Measurements from ENCODE around the gene IL17RD. TPM values are rescaled to one million over a fixed set of nuclear protein-coding genes. Genes with fewer than 3 reads are reported as not detected.

The IL17RD gene
- total and polyA plus RNA-seq, 11 donors, result 1.4 to 11.3 (median 5.4) TPM

GRCh38 chr3:57082481-57082880, 82.7 kb downstream of the IL17RD start:
- DNase-seq (no peak), ATAC-seq (no peak)
- Histone ChIP-seq H3K4me1 (peaks cover 0 to 18% (median 4%) of the 10 kb centered on the region in 12 donors), H3K27ac (no peak overlapping the region), H3K27me3 (peaks cover 0 to 18% (median 0%) of the 10 kb centered on the region in 9 donors), H3K9me3 (no peaks in the 10 kb centered on the region), H3K4me3 (no peak overlapping the region), H3K36me3 (no peaks in the 10 kb centered on the region)
- 90 to 97% (median 94%) methylated on average over 6 of the region's 6 CpGs for WGBS, 4 donors
- intact Hi-C loops (cut with DNase I), result no loop called here
- no peak for TF ChIP-seq CTCF (IDR thresholded peaks at IDR 0.05)
- TF ChIP-seq POLR2A (IDR thresholded peaks at IDR 0.05), result no peak

GRCh38 chr3:57081173-57081572, 84.0 kb downstream of the IL17RD start:
- no peak for ATAC-seq
- H3K4me1 ChIP-seq, result peaks cover 0 to 18% (median 4%) of the 10 kb centered on the region in 12 donors
- WGBS, 4 donors, result 49 to 86% (median 68%) methylated on average over 3 of the region's 3 CpGs

GRCh38 chr3:57080171-57080570, 85.0 kb downstream of the IL17RD start:
- Histone ChIP-seq H3K36me3 (no peaks in the 10 kb centered on the region), H3K4me3 (no peak overlapping the region), H3K4me1 (peaks cover 0 to 18% (median 4%) of the 10 kb centered on the region in 12 donors), H3K27me3 (peaks cover 0 to 21% (median 0%) of the 10 kb centered on the region in 9 donors), H3K27ac (no peak overlapping the region), H3K9me3 (no peaks in the 10 kb centered on the region)
- TF ChIP-seq POLR2A (IDR thresholded peaks at IDR 0.05), result no peak
- no peak for TF ChIP-seq CTCF (IDR thresholded peaks at IDR 0.05)
- intact Hi-C loops (cut with DNase I), result loop anchor here in 1 of 10 donors (2.0 kb wide), 1 partner anchor 87 kb away; no protein-coding TSS in a partner anchor
- 95 to 99% (median 97%) methylated on average over 4 of the region's 4 CpGs for WGBS, 4 donors
- DNase-seq (no peak), ATAC-seq (no peak)

More at GRCh38 chr3:57081173-57081572, 84.0 kb downstream of the IL17RD start:
- Histone ChIP-seq H3K36me3 (no peaks in the 10 kb centered on the region), H3K27me3 (peaks cover 0 to 21% (median 0%) of the 10 kb centered on the region in 9 donors), H3K27ac (no peak overlapping the region), H3K9me3 (no peaks in the 10 kb centered on the region), H3K4me3 (no peak overlapping the region)
- no peak for DNase-seq
- TF ChIP-seq CTCF (IDR thresholded peaks at IDR 0.05), result no peak
- no peak for TF ChIP-seq POLR2A (IDR thresholded peaks at IDR 0.05)
- intact Hi-C loops (cut with DNase I), result loop anchor here in 1 of 10 donors (2.0 kb wide), 1 partner anchor 88 kb away; no protein-coding TSS in a partner anchor

GRCh38 chr3:57079474-57079831, 85.7 kb downstream of the IL17RD start:
- DNase-seq (peak in 2 of 5 donors; percentile 27 to 35), ATAC-seq (peak in 2 of 4 donors; percentile 3 to 4)
- intact Hi-C loops (cut with DNase I), result loop anchor here in 8 of 10 donors (1.0 to 10.0 kb wide), 5 partner anchors 82 to 375 kb away; no protein-coding TSS in a partner anchor
- Histone ChIP-seq H3K4me1 (peaks cover 0 to 18% (median 4%) of the 10 kb centered on the region in 12 donors), H3K4me3 (peak overlapping the region; percentile 36 to 93 (median 74)), H3K36me3 (no peaks in the 10 kb centered on the region), H3K27ac (peak overlapping the region in 1 of 12 donors; percentile 79), H3K27me3 (peaks cover 0 to 21% (median 0%) of the 10 kb centered on the region in 9 donors), H3K9me3 (no peaks in the 10 kb centered on the region)
- TF ChIP-seq POLR2A (IDR thresholded peaks at IDR 0.05) (no peak), CTCF (IDR thresholded peaks at IDR 0.05) (no peak)
- 10 to 17% (median 14%) methylated on average over 17 to 25 of the region's 25 CpGs for WGBS, 4 donors

Measured in heart left ventricle (tissue), 16 donors.